ENCODE data around the gene ARPC5L. TPM values are rescaled to one million over a fixed set of nuclear protein-coding genes. Genes with fewer than 3 reads are reported as not detected.
"Not testable (repeated sequence)": the region's sequence is repeated elsewhere in the genome, so short reads cannot be mapped to it uniquely, and the experiment has no call there.

Gene ARPC5L
- total RNA-seq, 1 donor from 2014 or later, result 15.7 TPM

DNA sequence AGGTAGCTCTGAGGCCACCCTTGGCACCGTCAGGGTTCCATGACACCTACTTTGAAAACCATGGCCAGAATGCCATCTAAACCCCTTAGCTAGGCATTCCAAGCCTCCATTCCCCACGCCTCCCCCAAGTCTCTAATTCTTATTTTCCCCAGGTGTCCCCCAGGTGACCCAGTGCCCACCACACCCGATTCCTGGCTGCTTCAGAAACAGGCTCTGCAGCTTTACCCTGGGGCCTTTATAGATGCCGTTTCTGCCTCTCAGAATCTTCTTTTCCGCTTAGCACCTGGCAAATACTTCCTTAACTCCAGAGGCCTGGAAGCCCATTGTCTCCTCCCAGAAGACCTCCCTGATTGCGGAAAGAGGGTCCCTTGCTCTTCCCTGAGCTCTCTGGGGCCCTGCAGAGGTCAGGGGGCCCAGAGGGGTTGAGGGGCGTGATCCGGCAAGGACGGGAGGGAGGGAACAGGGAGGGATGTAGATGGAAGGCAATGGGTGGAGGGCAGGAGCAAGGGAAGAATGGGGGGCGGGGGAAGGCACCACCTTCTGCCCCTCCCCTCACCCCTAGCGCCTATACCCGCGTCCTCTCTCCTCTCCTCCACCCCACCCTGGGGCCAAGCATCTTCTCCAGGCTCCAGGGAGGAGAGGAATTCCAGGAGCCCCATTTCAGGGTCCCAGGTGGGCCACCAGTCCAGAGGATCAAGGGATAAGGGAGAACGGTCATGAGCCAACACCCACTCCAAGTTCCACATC lies 20.7 kb upstream of the ARPC5L start:
- no peak for DNase-seq (ENCODE audit: low read depth)

DNA sequence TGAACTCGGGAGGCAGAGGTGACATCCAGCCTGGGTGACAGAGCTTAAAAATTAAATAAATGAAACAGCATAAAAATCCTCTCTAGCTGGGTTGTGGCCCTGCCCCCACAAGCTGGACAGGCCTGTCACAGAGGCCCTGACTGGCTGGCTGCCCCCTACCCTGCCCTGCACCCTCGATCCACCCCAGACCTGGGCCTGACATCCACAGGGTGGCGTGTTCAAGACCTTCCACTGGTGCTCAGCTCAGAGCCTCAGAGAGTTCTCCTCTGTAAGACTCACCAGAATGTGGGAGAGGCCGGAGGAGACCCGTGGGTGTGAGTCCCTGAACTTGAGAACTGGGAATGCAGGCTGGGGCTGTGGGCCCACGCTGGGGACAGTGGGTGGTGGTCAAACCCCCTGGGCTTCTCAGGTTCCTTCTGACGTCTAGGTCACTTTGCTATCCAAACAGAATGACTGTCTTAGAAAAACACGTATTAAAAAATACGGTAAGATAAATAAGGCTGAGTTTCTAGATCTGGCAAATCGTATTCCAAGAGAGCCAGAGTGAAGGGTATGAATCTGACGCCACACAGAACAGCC lies 18.4 kb upstream of the ARPC5L start:
- DNase-seq (ENCODE audit: low read depth), result no peak

DNA sequence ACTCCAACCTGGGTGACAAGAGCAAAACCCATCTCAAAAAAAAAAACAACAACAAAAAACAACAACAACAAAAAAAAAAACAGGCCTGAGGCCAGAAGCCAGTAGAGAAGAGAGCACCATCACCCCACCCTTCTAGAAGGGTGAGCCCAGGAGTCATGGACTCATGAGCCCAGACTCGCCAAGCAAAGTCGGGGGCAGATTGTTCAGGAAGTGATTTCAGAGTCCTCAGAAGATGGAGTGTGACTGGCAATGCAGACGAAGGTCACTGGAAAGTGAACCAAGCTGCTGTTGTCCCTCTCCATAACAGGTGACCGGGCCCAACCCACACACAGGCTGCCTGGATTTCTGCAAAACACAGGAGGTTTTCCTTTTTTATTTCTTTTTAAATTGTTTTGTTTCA lies 17.6 kb upstream of the ARPC5L start:
- DNase-seq (ENCODE audit: low read depth), result no peak

DNA sequence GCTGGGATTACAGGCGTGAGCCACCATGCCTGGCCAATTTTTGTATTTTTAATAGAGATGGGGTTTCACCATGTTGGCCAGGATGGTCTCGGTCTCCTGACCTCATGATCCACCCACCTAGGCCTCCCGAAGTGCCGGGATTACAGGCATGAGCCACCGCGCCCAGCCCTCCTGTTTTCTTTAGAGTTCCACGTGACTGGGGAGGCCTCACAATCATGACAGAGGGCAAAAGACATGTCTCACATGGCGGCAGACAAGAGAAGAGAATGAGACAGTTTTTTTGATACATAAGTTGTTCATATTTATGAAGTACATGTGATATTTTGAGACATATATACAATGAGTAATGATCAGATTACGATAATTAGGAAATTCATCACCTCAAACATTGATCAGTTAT lies 15.5 kb upstream of the ARPC5L start:
- DNase-seq (ENCODE audit: low read depth), result not testable (repeated sequence)

DNA sequence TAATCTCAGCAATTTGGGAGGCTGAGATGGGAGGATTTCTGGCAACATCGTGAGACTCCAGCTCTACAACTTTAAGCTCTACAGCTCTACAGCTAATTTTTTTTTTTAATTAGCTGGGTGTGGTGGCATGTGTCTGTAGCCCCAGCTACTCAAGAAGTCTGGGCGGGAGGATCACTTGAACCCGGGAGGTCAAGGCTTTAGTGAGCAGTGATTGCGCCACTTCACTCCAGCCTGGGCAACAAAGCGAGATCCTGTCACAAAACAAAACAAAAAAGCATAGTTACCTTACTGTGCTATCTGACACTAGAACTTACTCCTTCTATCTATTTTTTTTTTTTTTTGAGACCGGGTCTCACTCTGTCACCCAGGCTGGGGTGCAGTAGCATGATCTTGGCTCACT lies 15.0 kb upstream of the ARPC5L start:
- DNase-seq (ENCODE audit: low read depth), result no peak

DNA sequence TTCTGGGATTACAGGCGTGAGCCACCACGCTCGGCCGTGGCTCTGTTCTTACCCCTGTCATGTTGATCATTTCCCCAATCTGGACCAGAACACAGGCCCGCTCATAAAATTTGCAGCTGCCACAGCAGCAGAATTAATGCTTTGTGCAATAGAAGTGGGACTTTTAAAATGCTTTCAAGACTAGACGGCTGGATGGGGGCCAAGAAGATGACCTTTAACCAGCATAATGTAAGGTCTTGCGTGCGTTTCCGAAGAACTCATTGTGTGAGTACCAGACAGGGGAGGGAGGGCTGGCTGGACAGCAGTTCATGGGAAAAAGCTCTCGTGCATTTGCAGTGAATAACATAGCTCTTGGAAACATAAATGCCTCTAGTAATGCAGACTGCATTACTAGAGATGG lies 12.1 kb upstream of the ARPC5L start:
- DNase-seq (ENCODE audit: low read depth), result peak; percentile 51

DNA sequence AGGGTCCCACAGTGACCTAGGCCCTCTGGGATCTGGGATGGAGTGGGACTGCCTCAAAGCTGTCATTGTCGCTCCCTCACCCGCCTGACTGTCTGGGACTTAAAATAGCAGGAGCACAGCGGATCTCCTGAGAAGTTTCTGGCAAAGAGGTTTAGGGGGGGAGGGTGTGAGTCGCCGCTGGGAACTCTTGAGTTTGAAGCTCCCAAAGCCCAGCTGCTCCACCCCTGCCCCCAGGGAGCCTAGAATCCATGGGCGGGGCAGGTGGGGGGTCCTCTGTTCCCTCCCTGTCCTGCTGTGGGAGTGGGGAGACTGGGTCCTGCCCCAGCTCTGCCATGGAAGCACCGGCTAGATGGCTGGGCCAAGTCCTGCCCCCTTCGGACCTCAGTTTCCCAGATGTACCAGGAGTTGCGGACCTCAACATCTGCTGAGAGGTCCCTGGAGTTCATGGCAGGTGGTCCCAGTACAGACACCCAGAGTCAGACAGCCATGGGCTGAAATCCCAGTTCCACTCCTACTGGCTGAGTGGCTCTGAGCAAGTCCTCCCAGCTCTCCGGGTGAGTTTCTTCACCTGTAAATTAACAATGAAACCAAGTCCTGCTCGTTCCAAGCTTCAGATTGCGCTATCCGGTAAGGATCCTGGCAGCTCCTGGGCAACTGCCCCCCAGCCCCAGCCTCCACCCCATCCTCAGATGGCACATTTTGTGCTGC lies 9.7 kb upstream of the ARPC5L start:
- DNase-seq (ENCODE audit: low read depth), result no peak

DNA sequence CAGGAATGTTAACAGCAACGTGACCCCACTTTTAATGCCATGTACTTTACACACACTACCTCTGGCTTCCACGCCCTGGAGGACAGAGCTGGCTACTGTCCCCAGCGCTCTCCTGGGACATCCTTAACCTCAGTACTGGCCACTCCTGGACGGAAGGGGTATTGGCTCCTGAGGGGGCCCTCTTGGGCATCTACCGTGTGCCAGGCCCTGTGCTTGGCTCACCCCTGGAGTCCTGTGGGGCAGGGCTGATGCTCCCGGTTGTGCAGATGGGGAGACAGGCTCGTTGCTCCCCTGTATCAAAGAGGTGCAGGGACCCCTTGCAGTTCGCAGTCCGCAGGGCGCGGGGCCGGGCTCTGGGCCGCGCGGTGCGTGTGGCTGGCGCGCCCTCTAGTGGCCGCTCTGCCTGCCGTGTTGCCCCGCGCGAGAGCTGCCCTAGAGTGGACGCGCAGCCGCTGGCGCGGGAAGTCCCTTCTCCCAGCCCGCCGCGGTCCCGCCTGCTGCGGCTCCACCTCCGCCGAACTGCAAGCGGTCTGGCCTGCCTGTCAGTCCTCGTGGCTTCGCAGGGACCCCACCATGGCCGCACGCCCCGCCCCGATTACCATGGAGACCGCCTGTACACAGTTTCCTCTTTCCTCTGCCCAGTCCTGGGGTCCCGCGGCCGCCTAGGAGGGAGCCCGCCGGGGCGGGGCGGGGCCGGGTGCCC lies 8.9 kb upstream of the ARPC5L start, which contains the start of gene WDR38:
TSS of gene WDR38 (plus strand) at position 632 of the 703 bp plus-strand sequence. CDS start 72 bp downstream, outside the sequence.
- DNase-seq (ENCODE audit: low read depth), result peak; percentile 41

DNA sequence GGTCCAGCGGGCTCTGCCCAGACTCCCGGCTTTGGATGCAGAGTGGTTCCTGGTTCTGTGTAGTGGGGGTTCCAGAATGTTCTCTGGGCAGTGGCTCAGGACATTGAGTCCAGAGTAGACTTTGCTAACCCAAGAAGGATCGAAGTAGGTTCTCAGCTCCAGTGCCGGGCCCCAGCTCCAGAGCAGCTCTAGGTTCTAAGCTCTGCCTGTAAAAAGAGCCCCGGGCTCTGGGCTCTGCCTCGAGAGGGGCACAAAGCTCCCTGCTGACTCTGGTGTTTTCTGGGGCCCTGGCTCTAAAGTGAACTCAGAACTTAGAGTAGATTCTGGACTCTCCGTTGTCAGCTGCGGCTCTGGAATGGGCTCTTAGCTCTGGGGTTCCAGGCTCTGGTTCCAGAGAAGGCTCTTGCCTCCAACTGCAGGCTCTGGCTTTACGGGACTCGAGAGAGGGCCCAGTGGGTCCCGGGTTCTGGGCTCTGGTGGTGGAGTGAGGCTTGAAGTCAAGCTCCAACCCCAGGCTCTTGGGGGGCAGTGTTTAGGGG lies 8.3 kb upstream of the ARPC5L start:
- no peak for DNase-seq (ENCODE audit: low read depth)

DNA sequence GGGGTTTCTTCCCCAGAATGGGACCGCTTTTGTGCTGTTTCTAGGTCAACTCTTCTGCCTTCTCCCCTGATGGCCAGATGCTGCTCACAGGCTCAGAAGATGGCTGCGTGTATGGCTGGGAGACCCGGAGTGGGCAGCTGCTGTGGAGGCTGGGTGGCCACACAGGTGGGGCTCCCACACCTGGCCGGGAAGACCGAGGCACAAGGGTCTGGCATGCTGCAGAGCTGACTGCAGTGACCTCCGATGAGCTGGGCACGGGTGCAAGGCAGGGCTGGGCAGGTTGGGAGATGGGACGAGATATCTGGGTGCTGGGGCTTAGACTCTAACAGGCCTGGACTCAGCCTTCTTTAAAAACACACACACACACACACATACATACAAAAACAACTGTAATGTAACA lies 7.8 kb upstream of the ARPC5L start:
- DNase-seq (ENCODE audit: low read depth), result no peak

DNA sequence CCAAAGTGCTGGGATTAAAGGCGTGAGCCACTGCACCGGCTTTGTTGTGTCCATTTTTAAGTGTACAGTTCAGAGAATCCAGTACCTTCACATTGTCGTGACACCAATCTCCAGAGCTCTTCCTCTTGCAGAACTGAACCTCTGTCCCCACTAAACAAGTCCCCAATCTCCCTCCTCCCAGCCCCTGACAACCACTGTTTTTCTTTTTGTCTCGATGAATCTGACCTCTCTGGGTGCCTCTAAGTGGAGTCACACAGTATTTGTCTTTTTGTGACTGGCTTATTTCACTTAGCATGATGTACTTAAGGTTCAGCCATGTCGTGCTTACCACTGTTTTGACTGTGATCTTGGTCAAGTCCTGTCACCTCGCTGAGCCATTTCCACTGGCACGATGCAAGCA lies 7.1 kb upstream of the ARPC5L start:
- no peak for DNase-seq (ENCODE audit: low read depth)

DNA sequence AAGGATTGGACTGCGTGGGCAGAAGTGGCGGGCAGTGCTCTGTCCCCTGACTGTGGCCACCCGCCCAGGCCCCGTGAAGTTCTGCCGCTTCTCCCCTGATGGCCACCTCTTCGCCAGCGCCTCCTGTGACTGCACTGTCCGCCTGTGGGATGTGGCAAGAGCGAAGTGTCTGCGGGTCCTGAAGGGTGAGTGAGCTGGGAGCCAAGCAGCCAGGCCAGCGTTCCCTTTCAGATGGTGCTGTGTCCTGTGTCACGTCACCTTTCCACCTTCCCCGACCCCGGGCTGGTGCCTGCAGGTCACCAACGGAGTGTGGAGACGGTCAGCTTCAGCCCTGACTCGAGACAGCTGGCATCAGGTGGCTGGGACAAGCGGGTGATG lies 6.4 kb upstream of the ARPC5L start:
- no peak for DNase-seq (ENCODE audit: low read depth)

DNA sequence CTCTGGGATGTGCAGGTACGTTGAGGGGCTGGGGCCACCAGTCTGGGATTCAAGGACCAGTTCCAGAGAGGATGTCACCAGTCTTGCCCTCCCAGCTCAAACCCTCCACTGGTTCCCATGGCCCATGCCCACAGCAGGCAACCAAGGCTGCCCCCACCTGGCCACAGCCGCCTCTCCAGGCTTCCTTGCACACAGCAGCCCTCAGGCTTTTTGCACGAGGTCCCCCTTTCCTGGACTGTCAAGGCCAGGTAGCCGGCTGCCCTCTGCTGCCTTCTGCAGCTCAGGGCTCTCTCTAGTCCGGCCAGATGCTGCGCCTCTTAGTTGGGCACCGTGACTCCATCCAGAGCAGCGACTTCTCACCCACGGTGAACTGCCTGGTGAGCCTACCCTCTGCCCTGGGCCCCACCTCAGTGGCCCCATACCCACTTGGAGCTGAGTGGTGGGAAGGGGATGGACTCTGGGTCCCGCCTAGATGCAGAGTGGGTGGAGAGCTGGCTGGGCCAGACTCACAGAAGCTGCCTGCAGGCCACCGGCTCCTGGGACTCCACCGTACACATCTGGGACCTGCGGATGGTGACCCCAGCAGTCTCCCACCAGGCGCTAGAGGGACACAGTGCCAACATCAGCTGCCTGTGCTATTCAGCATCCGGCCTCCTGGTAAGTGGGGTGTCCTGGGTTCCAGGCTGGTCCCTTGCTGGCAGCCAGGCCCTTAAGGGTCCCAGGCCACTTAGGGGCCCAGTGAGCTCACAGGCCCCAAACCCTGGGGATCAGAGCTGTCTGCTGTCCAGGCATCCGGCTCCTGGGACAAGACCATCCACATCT lies 5.8 kb upstream of the ARPC5L start:
- DNase-seq (ENCODE audit: low read depth), result no peak

DNA sequence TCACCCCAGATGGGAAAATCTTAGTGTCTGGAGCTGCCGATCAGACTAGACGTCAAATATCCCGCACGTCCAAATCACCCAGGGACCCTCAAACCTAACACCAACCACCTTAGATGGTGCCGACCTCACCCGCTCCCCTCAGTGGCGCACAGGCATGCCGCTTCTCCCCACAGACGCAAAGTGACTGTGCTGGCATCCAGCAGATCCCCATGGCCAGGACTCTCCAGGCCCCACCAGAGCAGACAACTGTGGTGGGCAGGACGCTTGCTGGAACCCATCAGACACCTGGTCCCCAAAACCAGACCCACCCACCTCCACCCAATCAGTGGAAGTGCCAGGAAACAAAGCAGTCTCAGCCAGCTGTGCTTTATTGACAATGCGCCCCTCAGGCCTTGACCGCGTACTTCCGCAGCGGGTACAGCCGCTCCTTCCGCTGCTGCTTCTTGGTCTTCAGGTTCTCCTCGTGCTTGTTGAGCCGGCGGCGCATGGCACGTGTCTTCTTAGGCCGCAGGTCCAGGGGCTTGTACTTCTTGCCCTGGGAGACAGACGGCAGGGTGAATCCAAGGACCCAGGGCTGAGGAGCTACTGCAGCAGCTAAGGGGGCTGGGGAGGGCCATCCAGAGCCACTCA lies 4.3 kb upstream of the ARPC5L start:
- DNase-seq (ENCODE audit: low read depth), result no peak

DNA sequence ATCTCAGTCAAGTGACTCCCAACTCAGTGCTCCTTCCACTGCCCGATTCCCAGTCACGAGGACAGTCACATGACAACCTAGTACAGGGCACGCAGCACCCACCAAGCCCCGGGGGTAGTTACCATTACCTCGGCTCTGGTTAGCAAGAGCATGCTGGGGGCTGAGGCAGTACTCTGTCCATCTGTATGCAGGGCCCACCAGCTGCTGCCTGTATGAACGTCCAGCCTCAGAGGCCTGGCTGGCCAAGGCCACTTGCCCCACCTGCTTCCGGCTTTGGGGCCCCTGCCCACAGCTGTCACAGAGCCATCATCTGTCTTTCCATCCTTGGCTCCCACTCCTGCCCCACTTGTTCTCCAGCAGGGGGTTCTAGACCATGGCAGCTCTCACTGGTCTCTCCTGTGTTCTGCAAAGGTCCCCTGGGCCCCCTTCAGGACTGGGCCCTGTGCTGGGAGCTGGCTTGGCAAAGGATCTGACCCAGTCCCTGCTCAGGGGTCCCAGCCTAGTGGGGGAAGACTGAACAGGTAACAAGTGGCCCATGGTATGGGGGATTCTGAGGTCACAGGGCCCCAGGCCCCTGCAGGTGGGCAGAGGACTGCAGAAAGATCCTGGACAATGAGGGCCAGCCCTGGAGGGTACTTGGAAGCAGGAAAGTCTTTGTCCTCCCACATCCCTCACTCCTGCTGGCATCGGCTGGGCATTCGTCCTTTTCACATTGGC lies 3.4 kb upstream of the ARPC5L start:
- DNase-seq (ENCODE audit: low read depth), result no peak

DNA sequence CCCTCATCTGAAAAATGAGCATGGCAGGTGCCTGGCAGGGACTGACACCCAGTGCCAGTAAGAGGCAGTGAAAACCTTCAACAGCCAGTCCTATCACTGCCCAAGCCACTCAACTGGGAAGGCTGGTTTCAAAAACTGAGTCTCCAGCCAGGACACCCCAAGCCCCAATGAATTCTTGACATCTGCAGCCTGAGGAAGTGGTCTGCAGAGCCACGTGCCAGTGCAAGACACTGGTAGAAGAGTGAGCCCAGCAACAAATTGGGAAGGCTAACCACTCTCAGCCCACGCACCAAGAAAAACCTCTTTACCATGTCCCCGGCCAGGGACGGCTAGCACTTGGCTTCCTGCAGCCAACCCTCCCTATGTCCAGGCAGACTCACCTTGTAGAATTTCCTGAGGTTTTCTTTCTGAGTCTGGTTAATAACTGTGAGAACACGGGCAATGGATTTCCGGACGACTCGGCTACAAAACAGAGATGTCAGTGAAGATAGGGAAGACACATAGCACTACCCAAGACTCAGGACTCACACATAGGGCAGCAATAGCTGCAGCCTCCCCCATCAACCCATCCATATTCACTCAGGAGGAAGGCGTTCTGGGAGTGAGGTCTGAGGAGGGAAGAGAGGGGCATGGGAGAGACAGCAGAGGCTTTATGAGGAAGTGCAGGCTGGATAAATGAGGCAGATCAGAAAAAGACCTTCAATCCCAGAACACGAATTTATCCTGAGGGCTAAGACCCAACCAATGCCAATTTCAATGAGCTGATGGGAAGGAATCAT lies 1.9 kb upstream of the ARPC5L start:
- no peak for DNase-seq (ENCODE audit: low read depth)

DNA sequence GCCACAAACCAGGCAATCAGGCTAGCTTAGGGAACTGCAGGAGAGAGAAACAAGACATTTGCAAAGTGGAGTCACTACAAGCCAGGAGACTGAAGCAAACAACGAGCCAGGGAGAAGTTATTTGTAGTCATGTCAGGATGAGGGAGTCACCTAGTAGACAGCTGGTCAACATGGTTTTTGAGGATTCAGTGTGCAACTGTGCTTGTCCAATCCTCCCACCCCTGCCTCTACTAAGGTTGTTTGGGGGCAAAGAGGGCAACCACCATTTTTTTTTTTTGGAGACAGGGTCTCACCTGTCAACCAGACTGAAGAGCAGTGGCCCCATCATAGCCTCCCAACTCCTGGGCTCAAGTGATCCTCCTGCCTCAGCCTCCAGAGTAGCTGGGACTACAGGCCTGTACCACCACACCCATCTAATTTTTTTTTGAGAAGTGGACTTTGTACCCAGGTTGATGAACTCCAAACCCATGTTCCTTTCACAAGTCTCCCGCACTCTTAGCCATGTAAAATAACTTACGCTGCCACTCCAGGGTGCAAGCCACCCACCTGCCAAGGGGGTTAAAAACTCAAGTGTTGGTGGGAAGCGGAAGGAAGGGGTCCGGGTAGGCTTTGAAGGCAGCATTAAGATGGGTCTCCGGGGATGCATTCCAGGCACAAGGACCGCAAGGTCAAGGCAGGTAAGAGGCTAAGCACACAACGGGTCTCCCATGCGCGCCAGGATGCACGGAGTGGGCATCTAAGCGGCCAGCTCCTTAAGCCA lies 1.2 kb upstream of the ARPC5L start:
- DNase-seq (ENCODE audit: low read depth), result no peak

DNA sequence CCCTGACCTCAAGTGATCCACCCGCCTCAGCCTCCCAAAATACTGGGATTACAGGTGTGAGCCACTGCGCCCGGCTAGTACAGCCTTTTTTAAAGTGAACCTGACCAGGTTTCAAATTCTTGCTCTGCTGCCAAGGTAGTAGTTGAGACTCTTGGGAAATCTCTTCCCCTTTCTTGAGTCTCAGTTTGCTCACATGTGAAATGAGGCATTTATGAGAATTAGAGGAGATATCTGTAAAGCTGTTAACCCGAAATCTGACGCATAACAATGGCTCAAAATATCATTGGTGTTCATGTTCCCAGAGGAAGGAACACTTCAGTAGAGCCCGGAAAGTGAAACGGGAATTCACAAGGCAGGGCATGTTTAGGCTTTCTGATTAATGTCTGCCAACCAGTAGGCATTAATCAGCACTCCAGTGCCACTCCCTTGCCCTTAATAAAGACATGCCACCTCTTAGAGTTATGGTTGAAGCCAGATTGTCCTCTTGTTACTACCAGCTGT lies 1.5 kb downstream of the ARPC5L start:
- peak; percentile 53 for DNase-seq (ENCODE audit: low read depth)

Measured in renal cortical epithelial cell (primary cell).